Keratinocyte (primary cell): Measurements from ENCODE around the gene ASTN1. TPM values are rescaled to one million over a fixed set of nuclear protein-coding genes. Genes with fewer than 3 reads are reported as not detected.

Source experiments
- DNase-seq: peaks from one replicate; pipeline ENCODE4 v3.0.0-alpha.2; 2011; ENCODE audit warnings: low read depth, missing footprints, low spot score
- FAIRE-seq: peaks from 2 replicates; lab custom pipeline; 2011; peaks lifted over from hg19 to GRCh38; lab: Jason Lieb, UNC
- H2AFZ ChIP-seq: 2 replicates; pipeline ENCODE4 v1.6.0; 2012; ENCODE audit warnings: low read length, control low read depth, inconsistent platforms; ENCODE audit not compliant: control insufficient read depth
- H3K27ac ChIP-seq: 2 replicates; pipeline ENCODE4 v1.5.1; 2011; ENCODE audit warnings: low read length; ENCODE audit not compliant: control insufficient read depth, insufficient read depth
- H3K27me3 ChIP-seq: 3 replicates; pipeline ENCODE4 v1.6.0; 2011; ENCODE audit warnings: low read length; ENCODE audit not compliant: control insufficient read depth, insufficient read depth; ENCODE audit errors: extremely low read depth
- H3K36me3 ChIP-seq, 2 experiments: 2 replicates in 1 of 2; 3 replicates in 1 of 2; pipeline ENCODE4 v1.5.1; 2011; ENCODE audit warnings: low read length in 2 of 2, mild to moderate bottlenecking in 1 of 2; ENCODE audit not compliant: control insufficient read depth in 2 of 2, insufficient read depth in 2 of 2; ENCODE audit errors: extremely low read depth in 1 of 2
- H3K4me1 ChIP-seq: 3 replicates; pipeline ENCODE4 v1.5.1; 2011; ENCODE audit warnings: low read length; ENCODE audit not compliant: control insufficient read depth, insufficient read depth; ENCODE audit errors: extremely low read depth
- H3K4me2 ChIP-seq: 3 replicates; pipeline ENCODE4 v1.6.0; 2011; ENCODE audit warnings: low read depth, low read length; ENCODE audit not compliant: control insufficient read depth, insufficient read depth; ENCODE audit errors: extremely low read depth
- H3K4me3 ChIP-seq, 3 experiments: fragments of 200-600 bp in 1 of 3; sonication (generic) in 1 of 3; 2 replicates in 2 of 3; 3 replicates in 1 of 3; pipeline ENCODE4 v1.5.1; 2011 to 2016; ENCODE audit warnings: low read length in 3 of 3, mild to moderate bottlenecking in 3 of 3, control low read depth in 2 of 3, inconsistent platforms in 1 of 3, low read depth in 1 of 3, mixed read lengths in 1 of 3, mixed run types in 1 of 3, moderate library complexity in 1 of 3; ENCODE audit not compliant: control insufficient read depth in 2 of 3, insufficient read depth in 2 of 3; ENCODE audit errors: extremely low read depth in 1 of 3
- H3K79me2 ChIP-seq: 2 replicates; pipeline ENCODE4 v1.6.0; 2012; ENCODE audit warnings: low read length; ENCODE audit not compliant: control insufficient read depth, insufficient read depth
- H3K9ac ChIP-seq: 3 replicates; pipeline ENCODE4 v1.6.0; 2011; ENCODE audit warnings: low read length; ENCODE audit not compliant: control insufficient read depth, insufficient read depth; ENCODE audit errors: extremely low read depth
- H3K9me1 ChIP-seq: 3 replicates; pipeline ENCODE4 v1.6.0; 2011; ENCODE audit warnings: low read length; ENCODE audit not compliant: control insufficient read depth, insufficient read depth; ENCODE audit errors: extremely low read depth
- H3K9me3 ChIP-seq: 2 replicates; pipeline ENCODE4 v1.5.1; 2012; ENCODE audit warnings: low read depth, low read length; ENCODE audit not compliant: control insufficient read depth
- H4K20me1 ChIP-seq: 3 replicates; pipeline ENCODE4 v1.6.0; 2011; ENCODE audit warnings: low read length; ENCODE audit not compliant: control insufficient read depth, insufficient read depth; ENCODE audit errors: extremely low read depth
- EZH2 ChIP-seq: IDR thresholded peaks from one replicate; pipeline ENCODE4 v1.6.1; 2012; ENCODE audit warnings: inconsistent platforms, mild to moderate bottlenecking, low read length, moderate library complexity
- dilution Hi-C: fragments of 300-500 bp; cut with MboI; formaldehyde crosslinking; loops from one replicate; pipeline ENCODE4 v1.7.0; 2020; ENCODE audit warnings: low sequenced_read_pairs; ENCODE audit not compliant: extremely low pct_ligation_motif_present
- polyA plus RNA-seq, 5 experiments: library from polyadenylated mRNA; depleted of rRNA in 3 of 5; stranded (reverse) in 3 of 5; stranded (forward) in 1 of 5; unstranded in 1 of 5; fragments of >200 nt; gene quantifications; 1 replicate in 1 of 5; 2 replicates in 3 of 5; 3 replicates in 1 of 5; pipeline versions ENCODE4 v1.2.1 to v1.2.3, GENCODE V29; 2011 to 2012; ENCODE audit warnings: missing spikeins in 2 of 5, low read depth in 1 of 5, low replicate concordance in 1 of 5
- TF ChIP-seq, protein P1 (sequence below), 3 experiments: IDR thresholded peaks in 1 of 3; conservative IDR thresholded peaks in 1 of 3; optimal IDR thresholded peaks in 1 of 3; 2 replicates in 2 of 3; 3 replicates in 1 of 3; pipeline versions ENCODE3 to v1.5.1; 2011; ENCODE audit warnings: low read length in 3 of 3, mild to moderate bottlenecking in 3 of 3, moderate library complexity in 2 of 3, control low read depth in 1 of 3, inconsistent platforms in 1 of 3; ENCODE audit not compliant: insufficient read depth in 2 of 3; ENCODE audit errors: extremely low read depth in 1 of 3

The ASTN1 gene
- polyA plus RNA-seq, 1 donor (not counting 4 experiments of a cell fraction or from before 2014, with no cell fraction given): 0.08 TPM

DNA sequence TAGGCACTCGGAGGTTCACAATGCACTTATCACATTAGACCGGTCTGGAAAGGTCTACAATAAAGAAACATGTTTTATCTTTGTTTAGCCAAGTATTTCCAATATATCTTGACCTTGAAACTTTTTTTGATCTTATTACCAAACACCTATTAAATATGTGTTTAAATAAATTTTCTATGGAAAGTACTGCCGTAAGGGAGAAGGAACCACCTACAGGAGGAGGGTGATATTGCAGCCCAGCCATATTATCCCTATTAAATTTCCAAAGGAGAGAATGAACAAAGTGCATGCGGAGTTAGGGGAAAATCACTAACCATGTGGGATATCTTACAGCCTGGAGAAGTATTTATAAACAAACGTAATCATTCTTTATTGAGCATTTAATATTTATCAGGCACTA lies 20.7 kb upstream of the ASTN1 start:
- TF ChIP-seq, protein P1, sequence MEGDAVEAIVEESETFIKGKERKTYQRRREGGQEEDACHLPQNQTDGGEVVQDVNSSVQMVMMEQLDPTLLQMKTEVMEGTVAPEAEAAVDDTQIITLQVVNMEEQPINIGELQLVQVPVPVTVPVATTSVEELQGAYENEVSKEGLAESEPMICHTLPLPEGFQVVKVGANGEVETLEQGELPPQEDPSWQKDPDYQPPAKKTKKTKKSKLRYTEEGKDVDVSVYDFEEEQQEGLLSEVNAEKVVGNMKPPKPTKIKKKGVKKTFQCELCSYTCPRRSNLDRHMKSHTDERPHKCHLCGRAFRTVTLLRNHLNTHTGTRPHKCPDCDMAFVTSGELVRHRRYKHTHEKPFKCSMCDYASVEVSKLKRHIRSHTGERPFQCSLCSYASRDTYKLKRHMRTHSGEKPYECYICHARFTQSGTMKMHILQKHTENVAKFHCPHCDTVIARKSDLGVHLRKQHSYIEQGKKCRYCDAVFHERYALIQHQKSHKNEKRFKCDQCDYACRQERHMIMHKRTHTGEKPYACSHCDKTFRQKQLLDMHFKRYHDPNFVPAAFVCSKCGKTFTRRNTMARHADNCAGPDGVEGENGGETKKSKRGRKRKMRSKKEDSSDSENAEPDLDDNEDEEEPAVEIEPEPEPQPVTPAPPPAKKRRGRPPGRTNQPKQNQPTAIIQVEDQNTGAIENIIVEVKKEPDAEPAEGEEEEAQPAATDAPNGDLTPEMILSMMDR (optimal IDR thresholded peaks at IDR 0.05 in 1 of 3, IDR thresholded peaks at IDR 0.05 in 1 of 3, conservative IDR thresholded peaks at IDR 0.05 in 1 of 3; ENCODE audit: extremely low read depth in 1 of 3, insufficient read depth in 2 of 3, low read length in 3 of 3): peak in 2 of 3 experiments; percentile 40 to 56
- TF ChIP-seq EZH2: no peak
- Histone ChIP-seq H3K27me3 (peaks cover 11% of the 10 kb centered on the region), H3K4me1 (peaks cover 4% of the 10 kb centered on the region), H3K9me3 (no peaks in the 10 kb centered on the region), H3K27ac (no peak overlapping the region), H3K36me3 (no peaks in the 10 kb centered on the region), H3K9me1 (no peaks in the 10 kb centered on the region), H3K9ac (no peak overlapping the region), H3K79me2 (no peaks in the 10 kb centered on the region), H3K4me3 (no peak overlapping the region), H4K20me1 (no peaks in the 10 kb centered on the region), H3K4me2 (no peak overlapping the region), H2AFZ (no peak overlapping the region)
- no peak for DNase-seq
- dilution Hi-C loops: no loop called here
- FAIRE-seq: no peak

DNA sequence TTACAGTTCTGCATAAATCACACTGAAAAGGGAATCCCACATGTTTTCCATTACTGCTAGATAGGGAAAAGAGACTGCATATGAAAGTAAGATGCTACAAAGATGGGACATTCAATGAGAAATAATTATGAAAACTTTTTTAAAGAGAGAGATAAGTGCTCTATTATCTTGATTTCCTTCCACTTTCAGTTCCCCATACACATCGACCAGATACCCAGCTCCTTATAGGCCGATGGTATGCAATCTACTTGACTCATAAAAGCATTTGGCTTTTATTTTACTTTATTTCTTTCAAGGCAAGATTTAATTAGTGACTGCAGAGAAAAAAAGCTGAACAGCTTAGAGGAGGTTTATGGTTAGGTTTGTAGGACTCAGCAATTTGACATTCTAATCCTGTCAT lies 19.3 kb upstream of the ASTN1 start:
- Histone ChIP-seq H2AFZ (no peak overlapping the region), H3K4me3 (no peak overlapping the region), H3K9me1 (no peaks in the 10 kb centered on the region), H3K9ac (no peak overlapping the region), H3K27me3 (peaks cover 21% of the 10 kb centered on the region), H3K4me2 (no peak overlapping the region), H3K36me3 (no peaks in the 10 kb centered on the region), H3K4me1 (peaks cover 4% of the 10 kb centered on the region), H3K9me3 (no peaks in the 10 kb centered on the region), H4K20me1 (no peaks in the 10 kb centered on the region), H3K27ac (no peak overlapping the region), H3K79me2 (no peaks in the 10 kb centered on the region)
- dilution Hi-C loops: no loop called here
- FAIRE-seq (no peak), DNase-seq (no peak)
- TF ChIP-seq, protein P1 (optimal IDR thresholded peaks at IDR 0.05 in 1 of 3, IDR thresholded peaks at IDR 0.05 in 1 of 3, conservative IDR thresholded peaks at IDR 0.05 in 1 of 3; ENCODE audit: extremely low read depth in 1 of 3, insufficient read depth in 2 of 3, low read length in 3 of 3): no peak
- TF ChIP-seq EZH2: no peak
